Activated CD4-positive, alpha-beta T cell treated with anti-CD3 and anti-CD28 coated beads for 4 hours (primary cell): ENCODE measurements around the gene ZFP36L1.
"Not testable (repeated sequence)": the region's sequence is repeated elsewhere in the genome, so short reads cannot be mapped to it uniquely, and the experiment has no call there.

ENCODE experiments used
- DNase-seq, 2 donors: peaks; one replicate each; pipeline ENCODE4 v3.0.0-alpha.2; 2020

Gene ZFP36L1

DNA sequence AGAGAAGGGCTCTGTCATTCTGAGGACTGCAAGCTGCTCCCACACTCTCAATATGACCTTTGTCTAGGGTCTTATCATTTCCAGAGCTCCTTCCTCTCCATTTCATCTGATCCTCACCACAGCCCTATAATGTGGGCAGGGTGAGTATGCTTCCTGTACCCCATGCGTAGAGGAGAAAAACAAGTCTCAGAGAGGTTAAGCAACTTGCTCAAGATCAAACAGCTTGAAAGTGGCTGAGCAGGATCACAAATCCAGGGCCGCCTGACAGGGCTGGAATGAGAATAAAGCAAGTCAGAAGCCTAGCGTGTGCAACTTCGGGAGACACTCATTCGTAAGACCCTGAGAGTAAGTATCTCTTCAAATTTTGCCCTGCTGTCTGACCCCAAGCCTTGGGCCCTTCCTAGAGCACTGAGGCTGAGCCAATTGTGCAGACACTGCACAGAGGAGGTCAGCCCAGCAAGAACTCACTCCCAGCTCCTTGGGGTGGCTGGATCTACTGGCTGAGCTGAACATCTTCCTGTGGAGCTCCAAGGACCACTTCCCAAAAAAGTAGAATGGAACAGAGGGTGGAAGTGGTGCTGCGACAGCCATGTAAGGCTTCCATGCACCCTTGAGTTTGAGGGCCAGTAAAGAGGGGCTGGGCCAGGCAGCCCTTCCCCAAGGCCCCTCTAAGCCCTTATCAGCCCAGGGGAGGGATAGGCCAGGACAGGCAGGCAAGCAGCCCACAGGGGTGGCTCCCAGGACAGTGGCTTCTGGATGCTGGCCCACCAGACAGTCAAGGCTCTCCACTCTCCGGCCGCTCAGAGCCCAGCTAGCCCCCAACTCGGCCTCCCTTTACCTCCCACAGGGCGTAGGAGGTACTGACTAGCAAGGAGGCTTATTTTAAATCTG is 10.5 kb downstream of the ZFP36L1 start:
- DNase-seq = peak; percentile 54 to 56

DNA sequence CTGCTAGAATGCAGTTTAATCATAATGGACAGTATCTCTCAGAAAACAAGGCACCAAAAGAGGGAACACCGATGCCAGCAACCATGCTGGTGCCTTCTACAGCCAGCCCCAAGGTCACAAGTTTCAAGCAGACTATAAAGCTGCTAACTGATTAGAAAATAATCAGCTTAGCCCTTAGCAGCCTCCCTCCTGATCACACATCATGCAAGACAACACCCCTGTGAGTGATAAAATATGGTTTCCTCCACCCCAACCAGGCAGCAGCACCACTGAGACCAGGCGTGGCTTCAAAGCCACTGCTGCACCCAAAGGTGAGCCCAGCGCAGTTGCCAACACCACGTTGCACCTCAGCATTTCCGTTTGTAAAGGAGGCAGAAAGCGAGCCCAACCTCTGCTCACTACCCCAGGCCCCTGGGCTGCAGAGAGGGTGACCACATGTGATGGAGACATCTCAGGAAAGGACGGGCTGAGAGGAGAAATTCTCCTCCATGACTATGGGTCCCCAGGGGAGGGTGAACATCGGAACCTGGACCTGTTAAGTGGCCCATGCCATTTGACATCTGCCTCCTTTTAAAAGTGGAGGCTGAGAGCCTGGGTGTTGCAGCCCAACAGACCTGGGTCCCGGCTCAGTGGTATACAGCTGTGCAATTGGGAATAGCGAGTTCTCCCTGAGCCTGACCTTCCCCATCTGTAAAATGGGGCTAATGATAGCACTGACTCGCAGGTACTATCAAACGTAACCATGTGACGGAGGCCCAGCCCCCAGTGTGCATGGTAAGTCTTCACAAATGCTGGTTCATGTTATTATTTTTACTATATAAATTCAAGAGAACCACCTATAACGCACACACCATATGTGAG is 11.5 kb downstream of the ZFP36L1 start:
- DNase-seq = peak; percentile 41 to 49

DNA sequence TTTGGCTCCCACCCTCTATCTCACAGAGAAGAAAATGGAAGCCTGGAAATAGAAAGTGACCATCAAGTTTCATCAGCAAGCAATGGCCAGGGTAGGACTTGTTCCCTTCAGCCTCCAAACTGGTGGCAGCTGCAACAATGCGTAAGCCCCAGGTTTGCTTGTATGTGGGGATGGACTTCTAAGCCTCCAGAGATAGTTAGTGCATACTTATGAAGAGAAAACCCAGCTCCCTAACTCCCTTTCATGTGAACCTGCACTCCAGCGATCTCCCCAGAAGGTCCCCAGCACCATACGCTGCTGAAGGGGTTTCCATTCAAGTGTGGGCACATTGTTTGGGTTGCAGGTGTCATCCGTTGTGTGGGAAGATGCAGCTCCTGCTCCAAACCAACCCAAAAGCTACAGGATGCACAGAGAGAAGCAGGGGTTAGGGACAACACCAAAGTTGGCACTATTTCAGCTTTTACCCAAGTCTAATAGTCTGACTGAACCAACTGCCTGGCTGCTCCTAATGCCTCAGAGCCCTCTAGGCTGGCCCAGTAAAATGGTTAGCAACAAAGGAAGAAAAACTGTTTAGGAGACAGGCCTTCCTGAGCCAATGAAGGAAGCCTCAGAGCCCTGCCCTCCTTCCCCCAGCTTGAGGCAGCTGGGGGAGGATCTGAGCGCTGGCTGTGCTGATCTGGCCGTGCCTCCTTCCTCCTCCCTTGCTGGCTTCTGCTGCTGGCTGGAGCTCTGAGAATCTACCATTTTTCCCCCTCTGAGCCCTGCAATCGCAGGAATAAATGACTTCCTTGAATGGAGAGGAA is 12.3 kb downstream of the ZFP36L1 start:
- peak; percentile 22 to 26 for DNase-seq

DNA sequence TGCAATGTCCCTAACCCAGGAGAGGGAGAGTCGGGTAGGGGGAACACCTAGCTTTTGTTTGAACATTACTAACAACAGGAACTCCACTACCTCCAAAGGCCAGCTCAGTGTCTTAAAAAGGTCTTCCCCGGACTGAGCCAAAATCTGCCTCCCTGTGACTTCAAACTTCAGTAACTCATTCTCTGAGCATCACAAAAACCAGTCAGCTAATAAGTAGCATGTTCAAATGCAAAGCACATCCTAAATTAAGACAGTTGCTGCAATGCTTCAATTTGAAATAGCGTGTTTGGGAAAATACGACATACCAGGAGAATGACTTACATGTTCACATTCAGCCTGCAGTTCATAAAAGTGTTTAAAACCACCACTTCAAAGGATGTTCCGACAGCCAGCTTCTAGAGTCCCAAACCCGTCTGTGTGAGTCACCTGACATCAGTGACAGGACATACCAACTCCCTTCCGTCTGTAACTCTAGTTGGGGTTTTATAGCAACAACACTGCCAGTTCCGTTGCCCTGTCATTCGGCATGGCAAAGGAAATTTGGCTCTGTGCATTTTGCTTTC is 13.0 kb downstream of the ZFP36L1 start:
- peak; percentile 59 to 64 for DNase-seq

DNA sequence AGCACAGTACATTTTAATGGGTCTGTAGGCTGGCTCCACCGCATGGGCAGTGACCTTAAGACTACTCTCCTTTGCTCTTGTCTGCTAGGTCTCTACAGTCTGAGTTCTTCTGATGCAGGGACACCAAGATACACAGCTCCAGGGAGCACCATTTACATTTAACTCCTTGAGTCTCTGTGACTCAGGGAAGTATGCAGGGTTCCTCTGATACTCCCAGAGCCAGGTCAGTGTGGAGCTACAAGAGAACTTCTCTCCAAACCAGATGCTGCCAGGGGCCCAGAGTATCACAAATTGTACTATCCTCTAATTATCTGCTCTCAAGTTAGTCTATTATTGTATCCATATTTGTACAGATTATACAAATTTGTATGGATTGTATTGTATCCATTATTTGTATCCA is 15.2 kb downstream of the ZFP36L1 start:
- no peak for DNase-seq

DNA sequence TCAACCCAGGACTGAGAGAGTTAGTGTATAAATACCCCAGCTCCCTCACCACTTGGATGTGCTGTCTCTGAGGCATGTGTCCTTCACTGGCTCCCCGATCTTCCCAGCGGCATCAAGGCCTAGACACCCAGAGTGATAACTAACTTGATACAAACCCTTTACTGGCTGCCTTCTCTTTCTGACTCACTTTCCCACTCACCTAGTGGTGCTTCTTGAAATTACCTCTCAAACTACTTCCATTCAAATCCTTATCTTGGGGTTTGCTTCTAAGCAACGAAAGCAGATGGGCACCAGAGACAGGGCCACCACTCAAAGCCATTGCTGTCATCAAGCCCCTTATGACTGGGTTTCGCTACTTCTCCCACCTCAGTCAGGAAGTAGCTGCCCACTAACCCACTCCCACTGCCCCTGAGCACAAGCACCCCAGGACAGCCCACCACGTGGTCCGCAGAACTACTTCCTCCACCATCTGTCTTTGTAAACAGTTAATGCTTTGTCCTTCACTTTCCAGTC is 17.2 kb downstream of the ZFP36L1 start:
- DNase-seq = no peak

DNA sequence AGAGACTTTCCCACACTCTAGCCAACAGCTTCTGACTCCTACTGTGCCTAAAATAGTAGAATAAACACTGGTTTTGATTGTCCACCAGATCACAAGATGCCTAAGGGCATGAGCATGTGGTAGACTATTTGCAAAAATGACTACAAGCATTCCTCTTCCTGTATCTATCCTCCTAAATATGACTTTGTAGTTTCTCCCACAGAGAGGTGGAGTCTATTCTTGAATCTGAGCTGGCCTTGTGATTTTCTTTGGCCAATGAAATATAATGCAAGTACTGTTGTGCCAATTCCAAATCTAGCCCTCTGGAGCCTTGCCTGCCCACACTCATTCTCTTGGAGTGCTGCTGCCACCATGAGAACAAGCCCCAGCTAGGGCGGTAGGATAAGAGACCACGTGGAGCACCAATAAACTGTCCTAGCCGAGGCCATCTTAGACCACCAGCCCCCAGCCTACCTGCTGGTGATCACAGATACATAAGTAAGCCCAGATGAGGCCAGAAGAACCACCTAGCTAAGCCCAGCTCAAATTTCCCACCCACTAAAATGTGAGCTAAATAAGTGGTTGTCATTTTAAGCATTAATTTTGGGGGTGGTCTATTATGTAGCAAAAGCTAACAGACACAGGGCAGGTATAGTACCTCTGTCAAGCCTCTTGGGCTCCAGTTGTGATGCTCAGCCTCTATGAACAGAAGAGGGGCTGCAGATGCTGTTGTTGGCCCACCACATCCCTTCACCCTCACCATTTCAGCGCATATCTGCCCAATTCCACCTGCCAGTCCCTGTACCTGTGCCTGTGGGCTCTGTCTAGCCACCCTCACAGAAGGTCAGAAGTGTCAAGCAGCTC is 17.9 kb downstream of the ZFP36L1 start:
- DNase-seq = no peak

DNA sequence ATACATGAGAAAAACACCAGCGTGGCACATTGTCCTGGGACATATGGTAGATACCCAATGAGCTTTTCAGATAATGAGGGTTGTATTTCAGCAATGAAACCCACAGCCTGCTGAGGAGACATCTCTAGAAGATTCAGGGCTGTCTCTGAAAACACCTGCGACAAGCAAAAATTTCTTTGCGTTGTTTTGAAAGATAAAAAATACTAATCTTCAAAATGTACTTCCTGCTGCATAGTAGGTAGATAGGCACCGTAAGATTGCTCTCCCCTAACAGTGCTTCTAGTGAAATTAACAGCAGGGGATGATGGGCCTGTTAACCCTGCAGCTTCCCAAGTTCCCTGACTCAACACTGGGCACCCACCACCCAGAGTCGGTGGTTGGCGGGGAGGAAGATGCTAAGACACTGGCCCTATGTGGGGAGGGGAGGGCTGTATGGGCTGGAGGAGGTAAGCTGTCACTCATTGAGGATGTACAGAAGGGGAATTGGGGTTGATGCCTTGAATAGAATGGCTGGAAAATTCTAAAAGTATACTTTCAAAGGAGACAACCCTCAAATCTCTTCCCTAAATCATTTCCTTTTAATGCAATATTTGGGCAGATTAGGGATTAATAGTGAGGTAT is 20.0 kb downstream of the ZFP36L1 start:
- no peak for DNase-seq

DNA sequence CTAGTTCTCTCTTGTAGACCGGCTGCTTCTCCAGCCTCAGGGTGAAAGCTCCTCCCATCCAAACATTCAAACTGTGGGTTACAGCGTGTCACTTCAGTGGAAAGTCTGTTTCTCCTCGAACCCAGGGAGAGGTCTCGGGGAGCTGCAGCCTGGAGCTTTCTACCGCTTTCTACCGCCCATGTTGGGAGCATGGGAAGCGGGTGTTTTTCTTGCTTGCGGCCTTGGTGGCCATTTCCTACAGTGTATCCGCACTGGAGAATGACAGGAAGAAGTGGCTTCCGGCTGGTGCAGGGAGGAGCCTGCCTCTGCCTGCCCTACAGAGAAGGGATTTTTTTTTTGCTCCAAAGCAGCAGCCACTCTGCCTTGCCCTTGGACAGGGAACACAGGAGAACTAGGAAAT is 21.2 kb downstream of the ZFP36L1 start:
- no peak for DNase-seq

DNA sequence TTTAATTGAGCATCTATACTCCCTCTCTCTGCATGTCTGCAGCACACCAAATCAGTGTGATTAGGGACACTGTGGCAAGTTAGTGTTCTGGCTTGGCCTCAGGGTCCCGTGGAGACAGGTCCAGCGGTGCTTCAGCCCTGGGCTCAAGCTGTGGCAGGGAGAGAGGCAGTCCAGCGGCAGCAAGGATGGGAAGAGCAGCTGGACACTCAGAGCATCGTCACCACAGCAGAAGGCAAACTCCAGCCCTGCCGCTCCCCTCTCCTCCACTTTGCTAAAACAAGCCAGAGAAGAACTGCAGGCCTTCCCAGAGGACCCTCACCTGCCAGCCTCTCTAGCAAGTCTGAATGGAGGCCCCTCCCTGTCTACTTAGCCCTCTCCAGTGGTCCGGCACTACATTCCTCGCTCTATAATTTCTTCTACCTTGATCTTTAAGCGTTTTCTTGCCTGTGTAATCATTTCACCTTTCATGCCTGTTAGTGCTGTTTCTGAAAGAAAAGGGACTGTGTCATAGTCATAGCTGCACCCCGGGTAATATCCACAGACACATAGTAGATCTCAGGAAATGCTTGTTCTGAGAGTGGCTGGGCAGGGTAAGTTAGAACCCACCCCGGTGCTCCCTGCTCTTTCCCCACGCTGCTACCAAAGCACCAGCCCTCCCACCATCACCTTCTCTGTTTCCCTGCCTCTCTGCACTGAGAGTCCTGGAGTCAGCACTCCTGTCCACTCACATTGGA is 22.1 kb downstream of the ZFP36L1 start:
- no peak for DNase-seq

DNA sequence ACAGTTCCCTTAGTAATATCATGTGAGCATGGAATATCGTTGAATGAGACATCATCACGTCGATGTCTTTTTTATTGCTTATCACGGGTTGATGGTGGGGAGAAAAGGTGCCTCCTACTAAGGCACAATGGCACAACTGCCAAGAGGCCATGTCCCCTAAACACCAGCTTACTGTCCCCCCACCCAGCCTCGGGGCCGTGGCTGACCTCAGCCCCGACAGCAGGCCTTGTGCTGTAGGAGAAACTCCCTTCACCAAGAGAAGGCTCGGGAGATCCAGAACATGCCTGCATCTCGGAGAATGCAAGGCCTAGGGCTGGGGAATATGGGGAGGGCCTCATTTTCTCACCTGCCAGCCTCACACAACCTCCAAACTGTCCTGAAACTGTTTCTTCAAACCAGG is 22.8 kb downstream of the ZFP36L1 start:
- DNase-seq = no peak

DNA sequence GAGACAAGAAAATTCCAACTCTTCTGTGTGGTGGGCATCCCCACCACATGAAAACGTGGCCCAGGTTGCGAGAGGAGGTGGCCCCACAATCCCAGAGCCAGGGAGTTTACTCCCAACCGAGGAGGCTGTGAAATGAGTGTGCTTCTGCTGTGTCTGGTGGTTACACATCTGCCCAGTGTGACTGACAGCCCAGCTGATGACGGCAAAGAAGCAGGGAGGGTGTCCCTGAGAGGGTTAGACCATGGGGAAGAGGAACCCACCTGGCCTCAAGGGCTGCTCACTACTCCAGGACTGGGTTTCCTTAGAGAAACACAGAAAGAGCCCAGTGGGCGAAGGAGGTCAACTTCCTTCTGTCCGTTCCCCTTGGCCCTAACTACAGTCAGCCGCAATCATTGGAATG is 24.6 kb downstream of the ZFP36L1 start:
- DNase-seq = no peak

DNA sequence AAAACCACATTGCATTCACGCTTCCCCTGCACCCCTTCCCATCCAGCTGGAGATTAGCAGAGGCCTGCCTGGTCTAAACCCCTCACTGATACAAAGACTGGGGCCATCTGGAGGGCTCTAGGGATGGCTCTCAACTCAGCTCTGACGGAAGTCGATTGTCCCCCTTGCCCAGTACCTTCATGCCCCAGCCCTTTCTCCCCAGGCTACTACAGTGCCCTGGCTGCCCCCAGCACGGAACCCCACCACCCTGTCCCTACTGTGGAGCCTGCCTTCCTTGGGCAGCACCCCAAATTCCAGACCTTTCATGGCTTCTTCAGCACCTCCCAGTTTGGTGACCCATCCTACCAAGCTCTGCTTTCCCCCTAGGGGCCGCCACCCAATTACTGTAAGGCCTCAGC is 25.6 kb downstream of the ZFP36L1 start:
- no peak for DNase-seq

DNA sequence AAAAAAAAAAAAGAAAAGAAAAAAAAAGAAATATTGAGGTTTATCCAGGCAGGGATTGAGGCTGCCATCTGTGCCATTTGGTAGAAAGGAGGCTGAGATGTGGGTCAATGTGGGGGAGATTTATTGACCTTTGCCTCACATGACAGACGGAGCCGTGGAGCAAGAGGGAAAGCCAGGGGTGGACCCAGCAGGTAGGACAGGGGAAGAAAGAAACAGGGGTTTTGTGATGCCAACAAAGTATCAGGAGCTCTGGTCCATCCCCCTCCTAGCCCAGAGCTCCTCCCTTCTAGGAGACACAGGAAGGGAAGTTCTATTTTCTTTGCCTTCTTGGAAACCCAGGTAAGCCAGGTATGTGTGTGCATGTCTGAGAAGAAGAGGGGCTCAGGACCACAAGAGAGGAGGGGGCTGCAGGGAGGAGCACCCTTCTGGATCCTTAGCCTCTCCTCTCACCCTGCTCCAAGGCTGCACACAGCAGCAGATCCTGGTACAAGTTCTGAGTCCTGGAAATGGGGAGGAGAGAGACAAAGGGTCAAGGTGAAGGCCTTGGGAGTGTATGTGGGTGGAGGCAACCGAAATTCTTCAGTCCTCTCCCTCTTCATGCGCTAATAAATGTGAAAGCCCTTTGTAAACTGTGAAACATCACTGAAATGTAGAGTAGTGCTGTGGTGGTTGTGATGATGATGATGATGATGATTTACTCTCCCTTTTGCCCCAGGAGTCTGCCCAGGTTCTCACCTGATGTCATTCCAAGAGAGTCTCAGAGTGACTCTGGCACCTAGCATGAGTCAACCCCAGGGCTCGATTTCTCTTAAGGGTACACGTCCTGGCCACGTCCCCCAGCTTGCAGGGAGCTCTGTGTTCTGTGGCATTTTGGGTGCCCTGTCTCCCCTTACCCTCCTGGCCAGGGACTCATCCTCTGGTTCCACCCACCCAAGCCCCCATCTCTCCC is 26.3 kb downstream of the ZFP36L1 start:
- DNase-seq = no peak

DNA sequence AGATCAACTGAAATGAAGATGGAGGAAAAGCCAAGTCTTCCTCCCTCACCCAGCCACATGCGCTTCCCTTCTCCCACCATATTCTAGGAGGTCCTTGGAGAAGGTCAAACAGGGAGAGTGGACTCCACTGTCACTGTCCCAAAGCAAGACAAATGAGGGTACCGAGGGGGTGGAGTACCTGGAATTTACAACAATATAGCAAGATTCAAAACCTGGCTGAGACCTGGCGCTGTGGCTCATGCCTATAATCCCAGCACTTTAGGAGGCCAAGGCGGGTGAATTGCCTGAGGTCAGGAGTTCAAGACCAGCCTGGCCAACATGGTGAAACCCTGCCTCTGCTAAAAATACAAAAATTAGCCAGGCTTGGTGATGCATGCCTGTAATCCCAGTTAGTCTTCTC is 29.0 kb downstream of the ZFP36L1 start:
- not testable (repeated sequence) for DNase-seq

DNA sequence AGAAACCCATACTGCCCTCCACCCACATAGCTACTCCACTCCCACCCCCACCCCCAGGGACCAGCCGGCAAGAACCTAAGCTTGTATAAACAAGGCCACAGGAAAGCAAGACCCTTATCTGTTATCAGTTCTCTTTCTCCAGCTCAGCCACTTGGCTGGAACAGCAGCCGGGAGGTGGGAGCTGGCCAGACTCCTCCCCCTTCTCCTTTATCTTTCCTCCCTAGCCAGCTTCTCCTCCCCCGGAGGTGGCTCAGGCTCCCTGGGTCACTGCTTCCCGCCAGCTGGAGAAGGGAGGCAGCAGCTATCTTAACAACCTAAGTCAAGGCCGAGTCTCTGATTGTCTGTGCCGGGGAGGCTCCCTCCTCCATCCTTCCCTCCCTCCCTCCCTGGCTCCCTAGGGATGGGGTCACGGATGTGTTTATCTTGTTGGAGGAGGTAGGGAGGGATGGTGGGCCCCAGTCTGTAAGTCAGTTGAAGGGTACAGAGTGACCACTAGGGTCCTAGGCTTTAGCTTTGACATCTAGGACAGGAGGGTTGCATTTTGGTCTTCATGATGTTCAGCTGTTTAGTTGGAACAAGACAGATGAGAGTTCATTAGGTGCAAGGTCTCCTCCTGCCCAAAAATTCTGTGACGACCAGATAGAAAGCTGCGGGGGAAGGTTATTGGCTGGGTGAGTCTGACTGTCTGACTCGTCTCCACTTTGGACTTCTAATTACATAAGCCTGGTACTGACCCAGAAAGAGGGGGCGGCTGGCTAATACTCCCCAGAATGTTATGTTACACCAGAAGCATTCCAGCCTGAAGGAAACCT is 29.7 kb downstream of the ZFP36L1 start:
- no peak for DNase-seq

DNA sequence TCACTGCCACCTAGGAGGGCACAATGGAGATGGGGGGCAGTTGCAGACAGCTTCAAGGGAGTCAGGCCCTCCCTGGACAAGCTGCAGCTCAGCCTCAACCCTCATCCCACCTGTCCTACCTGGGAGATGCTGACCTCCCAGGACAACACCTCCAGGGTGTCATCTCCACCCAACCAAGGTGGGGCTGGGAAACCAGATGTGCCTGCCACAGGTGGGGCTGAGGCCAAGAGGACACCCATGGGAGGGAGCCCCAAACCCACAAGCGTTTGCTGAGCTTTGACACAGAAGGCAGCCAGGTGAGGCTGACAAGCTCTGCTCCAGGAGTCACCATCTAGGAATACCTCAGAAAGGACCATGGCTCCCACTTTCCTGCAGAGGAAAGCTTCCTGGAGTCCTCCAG is 31.5 kb downstream of the ZFP36L1 start:
- no peak for DNase-seq

DNA sequence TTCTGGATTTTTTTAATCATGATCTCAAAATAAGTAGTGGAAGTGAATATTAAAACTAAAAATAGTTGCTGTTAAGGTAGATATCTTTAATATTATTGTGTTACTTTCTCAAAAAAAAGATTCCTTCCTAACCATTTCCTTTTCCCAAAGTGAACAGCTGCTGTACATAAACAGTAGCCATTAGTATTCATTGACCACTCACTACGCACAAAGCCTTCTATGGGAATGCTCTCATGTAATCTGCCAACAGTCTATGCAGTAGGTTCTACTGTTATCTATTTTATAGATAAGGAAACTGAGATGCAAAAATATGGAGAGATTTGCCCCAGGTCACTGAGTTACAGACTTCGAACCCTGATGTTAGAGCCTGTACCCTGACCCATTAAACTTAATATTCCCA is 32.1 kb downstream of the ZFP36L1 start:
- no peak for DNase-seq
